ENCODE measurements around the gene PDIA5.

PDIA5 gene

GRCh38 chr3:123064914-123065313, 1.9 kb upstream of the PDIA5 start:
- no peak overlapping the region for H3K4ac ChIP-seq (ENCODE audit: low read depth in 1 of 2, low read length in 2 of 2)
- no peak overlapping the region for H3K4me2 ChIP-seq (ENCODE audit: low read length, poor library complexity, severe bottlenecking)
- H3K4me3 ChIP-seq (ENCODE audit: insufficient read depth in 1 of 2, low read depth in 1 of 2, low read length in 2 of 2), result no peak overlapping the region
- peaks cover 14% of the 10 kb centered on the region for H3K4me1 ChIP-seq (ENCODE audit: control insufficient read depth, insufficient read depth, low read depth, low read length)
- H3K27ac ChIP-seq (ENCODE audit: low read length, poor library complexity, severe bottlenecking), result no peak overlapping the region
- no peak overlapping the region for H4K91ac ChIP-seq (ENCODE audit: low read length)
- no peak overlapping the region for H2BK5ac ChIP-seq (ENCODE audit: low read depth, low read length, poor library complexity, severe bottlenecking)
- H2BK120ac ChIP-seq (ENCODE audit: low read depth, low read length), result no peak overlapping the region
- no peak overlapping the region for H2AK5ac ChIP-seq (ENCODE audit: low read length, severe bottlenecking)
- no peak overlapping the region for H3K23ac ChIP-seq (ENCODE audit: low read length in 2 of 2)
- H2BK15ac ChIP-seq (ENCODE audit: low read depth, poor library complexity, severe bottlenecking), result no peak overlapping the region
- no CpG with 5 or more reads among the region's 1 CpG for WGBS
- no peaks in the 10 kb centered on the region for H3K9me3 ChIP-seq (ENCODE audit: control insufficient read depth, low read length)
- no peak overlapping the region for H2BK12ac ChIP-seq (ENCODE audit: low read length in 2 of 2)
- H3K9ac ChIP-seq (ENCODE audit: low read length), result no peak overlapping the region
- no peak for DNase-seq
- peaks cover 15% of the 10 kb centered on the region for H3K79me1 ChIP-seq (replicated peaks; ENCODE audit: low read length, poor library complexity, severe bottlenecking)
- no peak overlapping the region for H4K8ac ChIP-seq (ENCODE audit: low read length)
- peaks cover 14 to 28% of the 10 kb centered on the region in 2 experiments for H3K27me3 ChIP-seq (ENCODE audit: control insufficient read depth in 1 of 2, insufficient read depth in 1 of 2, low read length in 2 of 2)
- no peaks in the 10 kb centered on the region for H3K36me3 ChIP-seq (ENCODE audit: control insufficient read depth in 1 of 2, insufficient read depth in 2 of 2, low read depth in 1 of 2, low read length in 2 of 2)
- H2AFZ ChIP-seq (ENCODE audit: low read depth, low read length), result no peak overlapping the region
- H3K14ac ChIP-seq (ENCODE audit: low read length in 2 of 2), result no peak overlapping the region
- no peak overlapping the region for H3K18ac ChIP-seq (ENCODE audit: low read depth in 1 of 2, low read length in 2 of 2)

DNA sequence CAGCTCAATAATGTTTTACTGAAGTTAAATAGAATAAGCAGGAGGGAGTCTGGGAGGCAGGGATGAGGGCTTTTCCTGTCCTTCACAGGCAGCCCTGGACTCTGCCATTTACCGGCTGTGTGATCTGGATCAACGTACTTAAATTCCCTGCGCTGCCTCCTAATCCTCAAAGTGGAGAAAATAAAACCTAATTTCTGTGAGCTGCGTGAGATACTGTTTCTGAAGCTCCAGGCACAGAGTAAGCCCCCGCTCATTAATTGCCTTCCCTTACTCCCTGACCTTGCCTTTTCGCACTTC, 278 bp upstream of the PDIA5 start:
- DNase-seq, result no peak
- H4K8ac ChIP-seq (ENCODE audit: low read length), result no peak overlapping the region
- H3K23ac ChIP-seq (ENCODE audit: low read length in 2 of 2), result no peak overlapping the region
- no peak overlapping the region for H2BK12ac ChIP-seq (ENCODE audit: low read length in 2 of 2)
- H3K4me1 ChIP-seq (ENCODE audit: control insufficient read depth, insufficient read depth, low read depth, low read length), result peaks cover 17% of the 10 kb centered on the region
- H3K9ac ChIP-seq (ENCODE audit: low read length), result peak overlapping the region; percentile 86
- peak overlapping the region; percentile 73 for H3K4me2 ChIP-seq (ENCODE audit: low read length, poor library complexity, severe bottlenecking)
- H3K36me3 ChIP-seq (ENCODE audit: control insufficient read depth in 1 of 2, insufficient read depth in 2 of 2, low read depth in 1 of 2, low read length in 2 of 2), result no peaks in the 10 kb centered on the region
- peak overlapping the region; percentile 19 for H2AFZ ChIP-seq (ENCODE audit: low read depth, low read length)
- peaks cover 19% of the 10 kb centered on the region for H3K79me1 ChIP-seq (replicated peaks; ENCODE audit: low read length, poor library complexity, severe bottlenecking)
- WGBS, result 28% methylated on average over 6 of the region's 6 CpGs
- H3K27ac ChIP-seq (ENCODE audit: low read length, poor library complexity, severe bottlenecking), result no peak overlapping the region
- no peaks in the 10 kb centered on the region for H3K9me3 ChIP-seq (ENCODE audit: control insufficient read depth, low read length)
- H2AK5ac ChIP-seq (ENCODE audit: low read length, severe bottlenecking), result no peak overlapping the region
- H4K91ac ChIP-seq (ENCODE audit: low read length), result no peak overlapping the region
- H3K4me3 ChIP-seq (ENCODE audit: insufficient read depth in 1 of 2, low read depth in 1 of 2, low read length in 2 of 2), result peak overlapping the region; percentile 86 to 92
- peak overlapping the region in 1 of 2 experiments; percentile 53 for H3K4ac ChIP-seq (ENCODE audit: low read depth in 1 of 2, low read length in 2 of 2)
- H3K27me3 ChIP-seq (ENCODE audit: control insufficient read depth in 1 of 2, insufficient read depth in 1 of 2, low read length in 2 of 2), result peaks cover 14 to 21% of the 10 kb centered on the region in 2 experiments
- H3K18ac ChIP-seq (ENCODE audit: low read depth in 1 of 2, low read length in 2 of 2), result peak overlapping the region in 1 of 2 experiments; percentile 48
- no peak overlapping the region for H3K14ac ChIP-seq (ENCODE audit: low read length in 2 of 2)
- peak overlapping the region; percentile 83 for H2BK15ac ChIP-seq (ENCODE audit: low read depth, poor library complexity, severe bottlenecking)
- no peak overlapping the region for H2BK5ac ChIP-seq (ENCODE audit: low read depth, low read length, poor library complexity, severe bottlenecking)
- H2BK120ac ChIP-seq (ENCODE audit: low read depth, low read length), result no peak overlapping the region

- peak overlapping the region; percentile 44 for H2BK15ac ChIP-seq (ENCODE audit: low read depth, poor library complexity, severe bottlenecking)
- H3K14ac ChIP-seq (ENCODE audit: low read length in 2 of 2), result peak overlapping the region in 1 of 2 experiments; percentile 94
- peaks cover 25% of the 10 kb centered on the region for H3K79me1 ChIP-seq (replicated peaks; ENCODE audit: low read length, poor library complexity, severe bottlenecking)
- H3K4me3 ChIP-seq (ENCODE audit: insufficient read depth in 1 of 2, low read depth in 1 of 2, low read length in 2 of 2), result peak overlapping the region; percentile 86 to 92
- H3K9me3 ChIP-seq (ENCODE audit: control insufficient read depth, low read length), result no peaks in the 10 kb centered on the region
- H2AFZ ChIP-seq (ENCODE audit: low read depth, low read length), result peak overlapping the region; percentile 55
- H3K27ac ChIP-seq (ENCODE audit: low read length, poor library complexity, severe bottlenecking), result no peak overlapping the region
- peak overlapping the region; percentile 55 for H2AK5ac ChIP-seq (ENCODE audit: low read length, severe bottlenecking)
- H3K36me3 ChIP-seq (ENCODE audit: control insufficient read depth in 1 of 2, insufficient read depth in 2 of 2, low read depth in 1 of 2, low read length in 2 of 2), result peaks cover 0 to under 1% of the 10 kb centered on the region in 2 experiments
- peak overlapping the region; percentile 76 for H4K8ac ChIP-seq (ENCODE audit: low read length)
- H4K91ac ChIP-seq (ENCODE audit: low read length), result no peak overlapping the region
- H2BK120ac ChIP-seq (ENCODE audit: low read depth, low read length), result no peak overlapping the region
- H3K18ac ChIP-seq (ENCODE audit: low read depth in 1 of 2, low read length in 2 of 2), result peak overlapping the region; percentile 60 to 96
- H3K4me1 ChIP-seq (ENCODE audit: control insufficient read depth, insufficient read depth, low read depth, low read length), result peaks cover 17% of the 10 kb centered on the region
- H2BK5ac ChIP-seq (ENCODE audit: low read depth, low read length, poor library complexity, severe bottlenecking), result no peak overlapping the region
- peak overlapping the region; percentile 86 for H3K9ac ChIP-seq (ENCODE audit: low read length)
- H3K4me2 ChIP-seq (ENCODE audit: low read length, poor library complexity, severe bottlenecking), result peak overlapping the region; percentile 86
- 2% methylated on average over 19 of the region's 24 CpGs for WGBS
- H3K4ac ChIP-seq (ENCODE audit: low read depth in 1 of 2, low read length in 2 of 2), result peak overlapping the region in 1 of 2 experiments; percentile 72
- H3K23ac ChIP-seq (ENCODE audit: low read length in 2 of 2), result peak overlapping the region in 1 of 2 experiments; percentile 37
- H2BK12ac ChIP-seq (ENCODE audit: low read length in 2 of 2), result peak overlapping the region in 1 of 2 experiments; percentile 33
- peaks cover 7 to 11% of the 10 kb centered on the region in 2 experiments for H3K27me3 ChIP-seq (ENCODE audit: control insufficient read depth in 1 of 2, insufficient read depth in 1 of 2, low read length in 2 of 2)
- DNase-seq, result peak; percentile 59
Measured at GRCh38 chr3:123067689-123068600, 1.1 kb downstream of the PDIA5 start.

- Histone ChIP-seq H3K4ac (ENCODE audit: low read depth in 1 of 2, low read length in 2 of 2) (peak overlapping the region in 1 of 2 experiments; percentile 57), H2BK15ac (ENCODE audit: low read depth, poor library complexity, severe bottlenecking) (no peak overlapping the region), H3K4me3 (ENCODE audit: insufficient read depth in 1 of 2, low read depth in 1 of 2, low read length in 2 of 2) (peak overlapping the region in 1 of 2 experiments; percentile 92), H3K14ac (ENCODE audit: low read length in 2 of 2) (peak overlapping the region in 1 of 2 experiments; percentile 38), H3K79me1 (replicated peaks; ENCODE audit: low read length, poor library complexity, severe bottlenecking) (peaks cover 26% of the 10 kb centered on the region), H4K91ac (ENCODE audit: low read length) (no peak overlapping the region), H2AK5ac (ENCODE audit: low read length, severe bottlenecking) (no peak overlapping the region), H3K9ac (ENCODE audit: low read length) (peak overlapping the region; percentile 86), H3K27me3 (ENCODE audit: control insufficient read depth in 1 of 2, insufficient read depth in 1 of 2, low read length in 2 of 2) (peaks cover 4 to 8% of the 10 kb centered on the region in 2 experiments), H3K27ac (ENCODE audit: low read length, poor library complexity, severe bottlenecking) (no peak overlapping the region), H3K36me3 (ENCODE audit: control insufficient read depth in 1 of 2, insufficient read depth in 2 of 2, low read depth in 1 of 2, low read length in 2 of 2) (peaks cover 0 to 2% of the 10 kb centered on the region in 2 experiments), H2BK120ac (ENCODE audit: low read depth, low read length) (no peak overlapping the region), H2BK5ac (ENCODE audit: low read depth, low read length, poor library complexity, severe bottlenecking) (no peak overlapping the region), H3K9me3 (ENCODE audit: control insufficient read depth, low read length) (no peaks in the 10 kb centered on the region), H3K4me1 (ENCODE audit: control insufficient read depth, insufficient read depth, low read depth, low read length) (peaks cover 17% of the 10 kb centered on the region), H4K8ac (ENCODE audit: low read length) (no peak overlapping the region), H2BK12ac (ENCODE audit: low read length in 2 of 2) (no peak overlapping the region), H2AFZ (ENCODE audit: low read depth, low read length) (no peak overlapping the region), H3K23ac (ENCODE audit: low read length in 2 of 2) (peak overlapping the region in 1 of 2 experiments; percentile 54), H3K18ac (ENCODE audit: low read depth in 1 of 2, low read length in 2 of 2) (peak overlapping the region in 1 of 2 experiments; percentile 25), H3K4me2 (ENCODE audit: low read length, poor library complexity, severe bottlenecking) (peak overlapping the region; percentile 86)
- WGBS, result 62% methylated on average over 10 of the region's 12 CpGs
- no peak for DNase-seq
Measured at GRCh38 chr3:123068601-123069381, 2.0 kb downstream of the PDIA5 start.

Measured in mesenchymal stem cell (in vitro differentiated cells and primary cell).